HFF-Myc (cell line): ENCODE results near the gene NSMF.

ENCODE experiments used
- DNase-seq: peaks from one replicate; pipeline ENCODE4 v3.0.0-alpha.2; 2011; ENCODE audit warnings: low read depth; ENCODE audit errors: extremely low read depth
- H3K4me3 ChIP-seq: replicated peaks from 2 replicates; pipeline ENCODE4 v1.5.1; 2011; ENCODE audit warnings: low read depth, mild to moderate bottlenecking, control low read depth, low read length
- CTCF ChIP-seq: IDR thresholded peaks from 2 replicates; pipeline ENCODE4 v1.5.1; 2012; ENCODE audit warnings: mild to moderate bottlenecking, low read depth, low read length, control low read depth; ENCODE audit errors: missing control alignments

Gene NSMF

GRCh38 chr9:137460363-137461315, 1.5 kb upstream of the NSMF start:
- DNase-seq: no peak
- no peak overlapping the region for H3K4me3 ChIP-seq
- TF ChIP-seq CTCF: no peak

DNA sequence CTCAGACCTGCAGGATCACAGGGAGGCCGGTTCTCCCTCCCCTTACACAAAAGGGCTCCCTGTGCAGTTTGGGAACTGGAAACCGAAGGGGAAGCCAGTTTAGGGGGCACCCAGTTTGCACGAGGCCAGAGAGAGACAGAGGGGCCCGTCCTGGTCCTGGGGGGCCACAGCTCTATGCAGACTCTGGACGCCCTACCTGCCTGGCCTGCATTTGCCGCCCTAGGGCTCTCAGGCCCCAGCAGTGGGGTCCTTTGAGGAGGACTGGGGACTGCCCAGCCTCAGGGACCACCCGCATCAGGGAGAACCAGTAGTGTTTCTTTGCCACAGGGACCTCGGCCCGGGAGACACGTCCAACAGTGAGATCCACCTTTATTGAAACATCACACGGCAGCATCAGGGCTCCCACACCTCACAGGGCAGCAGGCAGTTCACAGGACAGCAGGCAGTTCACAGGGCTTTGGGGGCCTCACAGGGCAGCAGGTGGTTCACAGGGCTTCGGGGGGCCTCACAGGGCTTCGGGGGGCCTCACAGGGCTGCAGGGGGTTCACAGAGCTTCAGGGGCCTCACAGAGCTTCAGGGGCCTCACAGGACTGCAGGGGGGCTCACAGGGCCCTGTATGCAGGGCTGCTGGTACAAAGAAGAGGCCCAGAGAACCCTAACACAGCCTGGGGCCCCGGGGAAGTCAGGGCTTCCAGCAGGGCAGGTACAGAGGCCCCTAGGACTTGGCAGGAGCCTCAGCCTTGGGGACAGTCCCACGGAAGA, 648 bp upstream of the NSMF start:
- peak overlapping the region; percentile 17; the same call in 1 of the 2 replicates for H3K4me3 ChIP-seq
- DNase-seq: no peak
- TF ChIP-seq CTCF: no peak

- no peak for TF ChIP-seq CTCF
- peak overlapping the region; percentile 82 for H3K4me3 ChIP-seq
- no peak for DNase-seq
Measured at GRCh38 chr9:137458194-137459151, 661 bp downstream of the NSMF start.

GRCh38 chr9:137457406-137458193, 1.5 kb downstream of the NSMF start:
- no peak for TF ChIP-seq CTCF
- peak overlapping the region; percentile 82 for H3K4me3 ChIP-seq
- no peak for DNase-seq

GRCh38 chr9:137456864-137457405, 2.2 kb downstream of the NSMF start:
- no peak for TF ChIP-seq CTCF
- no peak for DNase-seq
- peak overlapping the region; percentile 82 for H3K4me3 ChIP-seq
